PC-3 (cell line): ENCODE results near the gene ZHX3. TPM values are rescaled to one million over a fixed set of nuclear protein-coding genes. Genes with fewer than 3 reads are reported as not detected.

Experiments used
- ATAC-seq: fragments of 200-7000 bp; cut with Tn5 transposase; 2 replicates; pipeline ENCODE4 v1.9.1; 2020; ENCODE audit warnings: mild to moderate bottlenecking, moderate library complexity
- BruUV-seq: library from RNA; stranded (reverse); fragments of 400-500 nt; replicated peaks from 2 replicates; lab custom pipeline; 2021; lab: Mats Ljungman, UMichigan
- CTCF ChIA-PET: fragments of 300-600 bp; sonication (Branson Sonifier 250); formaldehyde crosslinking; loops from one replicate; lab custom pipeline; 2022; ENCODE audit warnings: antibody characterized with exemption; lab: Charles Lee
- POLR2A ChIA-PET: fragments of 300-600 bp; sonication (Branson Sonifier 250); formaldehyde crosslinking; loops from one replicate; lab custom pipeline; 2022; ENCODE audit warnings: antibody characterized with exemption; ENCODE audit not compliant: unreplicated experiment; lab: Charles Lee
- DNase-seq: peaks from one replicate; pipeline ENCODE4 v3.0.0-alpha.2; 2015
- H2AFZ ChIP-seq: fragments of 300-600 bp; sonication (generic); 2 replicates; pipeline ENCODE4 v1.6.0; 2016; ENCODE audit warnings: antibody characterized with exemption, low read length
- H3F3A ChIP-seq: fragments of 300-600 bp; sonication (generic); one replicate; pipeline ENCODE4 v1.6.0; 2017; ENCODE audit warnings: antibody characterized with exemption, low read length, control low read depth, mild to moderate bottlenecking; ENCODE audit not compliant: unreplicated experiment
- H3K27ac ChIP-seq: fragments of 300-600 bp; sonication (generic); 2 replicates; pipeline ENCODE4 v1.5.1; 2016; ENCODE audit warnings: mild to moderate bottlenecking, low read length
- H3K27me3 ChIP-seq: fragments of 300-600 bp; sonication (generic); 2 replicates; pipeline ENCODE4 v1.6.1; 2016; ENCODE audit warnings: low read length, mixed read lengths
- H3K36me3 ChIP-seq: fragments of 300-600 bp; sonication (generic); 2 replicates; pipeline ENCODE4 v1.6.1; 2016; ENCODE audit warnings: low read depth, mixed run types, low read length, mixed read lengths
- H3K4me1 ChIP-seq: fragments of 300-600 bp; sonication (generic); 2 replicates; pipeline ENCODE4 v1.5.1; 2016; ENCODE audit warnings: low read length; ENCODE audit not compliant: insufficient read depth
- H3K4me2 ChIP-seq: fragments of 300-600 bp; sonication (generic); 2 replicates; pipeline ENCODE4 v1.6.0; 2016; ENCODE audit warnings: low read length
- H3K4me3 ChIP-seq: fragments of 300-600 bp; sonication (generic); 2 replicates; pipeline ENCODE4 v1.5.1; 2016; ENCODE audit warnings: mild to moderate bottlenecking, low read length, mixed read lengths
- H3K79me2 ChIP-seq: fragments of 300-600 bp; sonication (generic); 2 replicates; pipeline ENCODE4 v1.6.1; 2017; ENCODE audit warnings: low read length, mixed read lengths
- H3K9ac ChIP-seq: fragments of 300-600 bp; sonication (generic); 2 replicates; pipeline ENCODE4 v1.6.0; 2016; ENCODE audit warnings: mild to moderate bottlenecking, low read length
- H3K9me2 ChIP-seq: fragments of 300-600 bp; sonication (generic); replicated peaks from 2 replicates; pipeline ENCODE4 v1.6.1; 2016; ENCODE audit warnings: mixed run types, low read length, mixed read lengths
- H3K9me3 ChIP-seq: fragments of 300-600 bp; sonication (generic); 2 replicates; pipeline ENCODE4 v1.6.1; 2016; ENCODE audit warnings: low read length, mixed read lengths
- H4K20me1 ChIP-seq: fragments of 300-600 bp; sonication (generic); 2 replicates; pipeline ENCODE4 v1.6.1; 2016; ENCODE audit warnings: low read length, mixed read lengths
- CTCF ChIP-seq: fragments of 300-600 bp; sonication (generic); conservative IDR thresholded peaks from 2 replicates; pipeline ENCODE4 v1.5.1; 2017; ENCODE audit warnings: antibody characterized with exemption, low read depth, mild to moderate bottlenecking, low read length
- EZH2 ChIP-seq: fragments of 300-600 bp; sonication (generic); IDR thresholded peaks from one replicate; pipeline ENCODE4 v1.6.1; 2017; ENCODE audit warnings: antibody characterized with exemption, mild to moderate bottlenecking, low read length; ENCODE audit not compliant: unreplicated experiment
- EZH2phosphoT487 ChIP-seq: fragments of 300-600 bp; sonication (generic); IDR thresholded peaks from 2 replicates; pipeline ENCODE4 v1.6.1; 2018; ENCODE audit warnings: mild to moderate bottlenecking, antibody characterized with exemption, low read length, borderline replicate concordance
- intact Hi-C: fragments of 100-400 bp; cut with micrococcal nuclease; formaldehyde crosslinking; loops from 2 replicates; pipeline ENCODE4 v1.9.0; 2023
- total RNA-seq: library from RNA; depleted of rRNA; stranded (reverse); fragments of >200 nt; gene quantifications from 2 replicates; pipeline ENCODE4 v1.2.3, GENCODE V29; 2014

Gene ZHX3
- total RNA-seq, 1 experiment from 2014 or later = 14.0 TPM

DNA sequence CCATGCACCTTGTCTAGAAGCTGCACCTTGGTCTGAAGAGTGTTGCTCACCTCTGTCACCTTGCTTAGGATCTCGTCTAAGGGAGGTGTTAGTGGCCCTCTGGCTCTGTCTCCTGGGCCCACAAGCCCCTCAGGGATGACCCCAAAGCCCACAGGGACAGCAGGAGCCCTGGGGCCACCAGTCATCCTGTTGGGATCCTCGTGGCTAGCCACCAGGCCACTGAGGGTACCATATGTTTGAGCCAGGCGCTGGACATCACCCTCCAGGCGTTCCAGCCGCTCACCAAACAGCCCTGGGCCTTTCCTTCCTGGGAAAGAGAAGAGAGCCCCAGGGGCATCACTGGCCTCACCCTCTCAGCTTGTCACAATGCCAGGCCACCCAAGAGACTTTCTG is 45.2 kb upstream of the ZHX3 start:
- Histone ChIP-seq H3K4me1 (no peaks in the 10 kb centered on the region), H3K36me3 (peaks cover under 1% of the 10 kb centered on the region; the same call in 1 of the 2 replicates), H3K9me2 (no peaks in the 10 kb centered on the region), H3K9ac (no peak overlapping the region), H3K4me3 (no peak overlapping the region), H3K4me2 (no peak overlapping the region), H3K79me2 (no peaks in the 10 kb centered on the region), H3K27ac (no peak overlapping the region), H3K27me3 (peaks cover 34% of the 10 kb centered on the region), H3K9me3 (no peaks in the 10 kb centered on the region), H2AFZ (no peak overlapping the region), H4K20me1 (no peaks in the 10 kb centered on the region), H3F3A (no peaks in the 10 kb centered on the region)
- ATAC-seq (no peak), DNase-seq (no peak)
- ChIA-PET POLR2A (no interaction called here), CTCF (no interaction called here)
- TF ChIP-seq EZH2phosphoT487 (no peak), CTCF (no peak), EZH2 (no peak)
- no TSS peak for BruUV-seq
- intact Hi-C loops = no loop called here

GRCh38 chr20:41361757-41362747 is 44.5 kb upstream of the ZHX3 start:
- peaks cover 27% of the 10 kb centered on the region for H3K27me3 ChIP-seq
- ATAC-seq = no peak
- no peak for DNase-seq
- no peak for TF ChIP-seq EZH2phosphoT487
- TF ChIP-seq CTCF = no peak
- TF ChIP-seq EZH2 = no peak
- CTCF ChIA-PET = interaction anchor here (1.0 kb wide), 1 partner anchor 22 kb away, joined by 4 read pairs; the partner anchor contains the start of gene LPIN3
- H3K9ac ChIP-seq = no peak overlapping the region
- intact Hi-C loops = no loop called here
- H3K9me3 ChIP-seq = no peaks in the 10 kb centered on the region
- POLR2A ChIA-PET = no interaction called here
- no peaks in the 10 kb centered on the region for H4K20me1 ChIP-seq
- no TSS peak for BruUV-seq
- H3K79me2 ChIP-seq = no peaks in the 10 kb centered on the region
- H3K27ac ChIP-seq = no peak overlapping the region
- peaks cover 7% of the 10 kb centered on the region; the same call in 1 of the 2 replicates for H3K36me3 ChIP-seq
- no peak overlapping the region for H3K4me3 ChIP-seq
- H3K4me1 ChIP-seq = no peaks in the 10 kb centered on the region
- H3F3A ChIP-seq = no peaks in the 10 kb centered on the region
- no peak overlapping the region for H3K4me2 ChIP-seq
- no peaks in the 10 kb centered on the region for H3K9me2 ChIP-seq
- H2AFZ ChIP-seq = no peak overlapping the region
